NCI-H2107 (cell line): ENCODE results near the gene CRYBA1.
"Not testable (repeated sequence)": the region's sequence is repeated elsewhere in the genome, so short reads cannot be mapped to it uniquely, and the experiment has no call there.

Experiments
- DNase-seq: peaks from one replicate; lab custom pipeline; 2025; lab: John Stamatoyannopoulos, UW

Gene CRYBA1

GRCh38 chr17:29246628-29247027 lies at the start of gene CRYBA1:
Gene CRYBA1, plus strand, starts transcription at chr17:29246859. Its CDS starts 5 bp downstream, at chr17:29246864.
- no peak for DNase-seq

GRCh38 chr17:29197516-29198272 lies 49.0 kb upstream of the CRYBA1 start:
- DNase-seq = no peak

GRCh38 chr17:29204068-29204804 lies 42.4 kb upstream of the CRYBA1 start:
- not testable (repeated sequence) for DNase-seq

- no peak for DNase-seq
These were observed 41.6 kb upstream of the CRYBA1 start for GRCh38 chr17:29205047-29205446.

- DNase-seq = no peak
These were observed 38.7 kb upstream of the CRYBA1 start for GRCh38 chr17:29207975-29208374.

- DNase-seq = no peak
These were observed 37.6 kb upstream of the CRYBA1 start for GRCh38 chr17:29209073-29209472.

GRCh38 chr17:29210879-29211278 lies 35.8 kb upstream of the CRYBA1 start:
- no peak for DNase-seq

GRCh38 chr17:29212094-29212631 lies 34.5 kb upstream of the CRYBA1 start:
- DNase-seq = no peak

GRCh38 chr17:29212681-29213121 lies 34.0 kb upstream of the CRYBA1 start:
- DNase-seq = no peak

- DNase-seq = no peak
These were observed 32.2 kb upstream of the CRYBA1 start for GRCh38 chr17:29214215-29215146.

GRCh38 chr17:29215174-29215573 lies 31.5 kb upstream of the CRYBA1 start:
- DNase-seq = no peak

- no peak for DNase-seq
These were observed 30.9 kb upstream of the CRYBA1 start for GRCh38 chr17:29215717-29216116.

GRCh38 chr17:29216181-29216580 lies 30.5 kb upstream of the CRYBA1 start:
- no peak for DNase-seq

GRCh38 chr17:29216856-29217255 lies 29.8 kb upstream of the CRYBA1 start:
- no peak for DNase-seq

- peak; percentile 31 for DNase-seq
These were observed 27.1 kb upstream of the CRYBA1 start for GRCh38 chr17:29219378-29220047.

GRCh38 chr17:29221338-29221737 lies 25.3 kb upstream of the CRYBA1 start:
- DNase-seq = not testable (repeated sequence)

- no peak for DNase-seq
These were observed 21.3 kb upstream of the CRYBA1 start for GRCh38 chr17:29225396-29225795.

GRCh38 chr17:29233301-29233700 lies 13.4 kb upstream of the CRYBA1 start:
- no peak for DNase-seq

- DNase-seq = not testable (repeated sequence)
These were observed 11.7 kb upstream of the CRYBA1 start for GRCh38 chr17:29234972-29235371.

- no peak for DNase-seq
These were observed 10.8 kb upstream of the CRYBA1 start for GRCh38 chr17:29235904-29236303.

GRCh38 chr17:29237476-29238132 lies 9.1 kb upstream of the CRYBA1 start:
- no peak for DNase-seq
